Upper lobe of left lung (tissue), 6 donors: ENCODE data around the gene STXBP5L. TPM values are rescaled to one million over a fixed set of nuclear protein-coding genes. Genes with fewer than 3 reads are reported as not detected.
"Not testable (repeated sequence)": the region's sequence is repeated elsewhere in the genome, so short reads cannot be mapped to it uniquely, and the experiment has no call there.

ENCODE experiments used
- ATAC-seq, 2 donors: fragments of 200-7000 bp; cut with Tn5 transposase; one replicate each; pipeline ENCODE4 v1.9.1; 2022; ENCODE audit warnings: mild to moderate bottlenecking in 2 of 2, moderate library complexity in 2 of 2; ENCODE audit not compliant: low FRiP score in 2 of 2
- DNase-seq, 2 donors: peaks; one replicate each; pipeline ENCODE4 v3.0.0-alpha.2; 2019 to 2020
- H3K27ac ChIP-seq, 4 donors: fragments of 200-600 bp; sonication (generic); one replicate each; pipeline ENCODE4 v1.5.1; 2016 to 2019
- H3K27me3 ChIP-seq, 4 donors: fragments of 200-600 bp; sonication (generic); one replicate each; pipeline ENCODE4 v1.5.1; 2017 to 2019
- H3K36me3 ChIP-seq, 4 donors: fragments of 200-600 bp; sonication (generic); one replicate each; pipeline ENCODE4 v1.5.1; 2016 to 2019
- H3K4me1 ChIP-seq, 4 donors: fragments of 200-600 bp; sonication (generic); one replicate each; pipeline ENCODE4 v1.5.1; 2018 to 2019
- H3K4me3 ChIP-seq, 4 donors: fragments of 200-600 bp; sonication (generic); one replicate each; pipeline ENCODE4 v1.5.1; 2017 to 2019; ENCODE audit warnings: mild to moderate bottlenecking in 2 of 4, moderate library complexity in 1 of 4
- H3K9me3 ChIP-seq, 4 donors: fragments of 200-600 bp; sonication (generic); one replicate each; pipeline ENCODE4 v1.5.1; 2018 to 2019
- EP300 ChIP-seq, 4 donors: sonication (generic); formaldehyde crosslinking; IDR thresholded peaks; one replicate each; pipeline ENCODE4 v1.5.1; 2017; ENCODE audit warnings: antibody characterized with exemption in 4 of 4, control low read depth in 2 of 4
- POLR2A ChIP-seq, 4 donors: fragments of 450-650 bp; IDR thresholded peaks; one replicate each; pipeline ENCODE4 v1.5.1; 2016 to 2017; ENCODE audit warnings: antibody characterized with exemption in 4 of 4, mild to moderate bottlenecking in 2 of 4
- POLR2AphosphoS5 ChIP-seq, 2 donors: sonication (generic); formaldehyde crosslinking; IDR thresholded peaks; one replicate each; pipeline ENCODE4 v1.5.1; 2017; ENCODE audit warnings: antibody characterized with exemption in 2 of 2
- WGBS, 2 donors: methylation state at CpG; one replicate each; pipeline ENCODE4 v1.1.5; 2017 to 2018; 5-methylcytosine and 5-hydroxymethylcytosine counted together
- total RNA-seq, 6 donors: library from RNA; depleted of rRNA in 4 of 6; stranded (reverse); fragments of >200 nt in 4 of 6; gene quantifications; one replicate each; pipeline versions ENCODE4 v1.1.0 to v1.2.1, GENCODE V29; 2016 to 2021
- TF ChIP-seq, protein P1 (sequence below), 6 experiments: fragments of 450-650 bp in 4 of 6; fragments of 200-600 bp in 2 of 6; sonication (generic) in 2 of 6; IDR thresholded peaks; one replicate each; pipeline ENCODE4 v1.5.1; 2016 to 2019; ENCODE audit warnings: antibody characterized with exemption in 6 of 6
- donor health status: DM: no; HTN: no; CAD: no; lungs with moderate emphysema.
- donor health status: DM: no; HTN: yes; CAD: no; lungs with severe emphysema.

Gene STXBP5L
- total RNA-seq, 6 donors from 2014 or later: 0.07 TPM; not detected in 5

DNA sequence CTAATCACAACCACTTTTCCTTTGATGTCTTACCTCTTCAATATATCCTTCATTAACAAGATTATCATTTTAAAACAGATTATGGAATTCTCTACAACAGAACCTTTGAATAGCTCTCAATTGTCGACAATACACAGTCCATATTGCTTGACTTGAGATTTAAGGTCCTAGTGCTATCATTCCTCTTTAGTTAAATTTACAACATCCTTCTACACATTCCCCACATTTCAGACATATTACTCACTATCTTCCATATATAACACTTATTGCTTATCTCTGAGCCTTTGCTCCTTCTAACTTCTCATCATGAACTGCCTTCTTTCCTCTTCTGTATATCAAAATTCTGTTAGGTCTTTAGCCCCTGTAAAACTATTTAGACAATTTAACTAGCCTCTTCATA is 247.0 kb downstream of the STXBP5L start:
- no peak for ATAC-seq
- WGBS, 2 donors: 46 to 56% methylated on average over 1 of the region's 1 CpG

DNA sequence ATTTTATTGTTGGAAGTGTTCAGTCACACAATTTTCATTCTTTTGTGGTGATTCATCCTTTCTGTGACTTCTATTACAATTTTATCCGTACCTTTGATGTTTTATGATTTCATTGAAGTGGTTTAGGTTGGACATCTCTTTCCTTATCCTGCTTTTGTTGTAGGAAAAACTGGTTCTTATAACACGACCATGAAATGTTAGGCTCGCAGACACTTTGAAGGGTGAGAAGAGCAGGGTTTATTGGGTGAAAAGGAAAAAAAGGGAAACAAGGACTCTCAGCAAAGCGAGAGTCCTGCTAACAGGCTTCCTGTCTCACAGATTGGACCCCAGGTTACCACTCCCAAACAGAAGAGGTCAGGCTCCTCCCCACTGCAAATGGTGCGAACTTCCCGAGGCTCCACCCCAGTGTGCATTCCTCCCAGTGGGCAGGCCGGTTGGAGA is 257.4 kb downstream of the STXBP5L start:
- TF ChIP-seq, protein P1, sequence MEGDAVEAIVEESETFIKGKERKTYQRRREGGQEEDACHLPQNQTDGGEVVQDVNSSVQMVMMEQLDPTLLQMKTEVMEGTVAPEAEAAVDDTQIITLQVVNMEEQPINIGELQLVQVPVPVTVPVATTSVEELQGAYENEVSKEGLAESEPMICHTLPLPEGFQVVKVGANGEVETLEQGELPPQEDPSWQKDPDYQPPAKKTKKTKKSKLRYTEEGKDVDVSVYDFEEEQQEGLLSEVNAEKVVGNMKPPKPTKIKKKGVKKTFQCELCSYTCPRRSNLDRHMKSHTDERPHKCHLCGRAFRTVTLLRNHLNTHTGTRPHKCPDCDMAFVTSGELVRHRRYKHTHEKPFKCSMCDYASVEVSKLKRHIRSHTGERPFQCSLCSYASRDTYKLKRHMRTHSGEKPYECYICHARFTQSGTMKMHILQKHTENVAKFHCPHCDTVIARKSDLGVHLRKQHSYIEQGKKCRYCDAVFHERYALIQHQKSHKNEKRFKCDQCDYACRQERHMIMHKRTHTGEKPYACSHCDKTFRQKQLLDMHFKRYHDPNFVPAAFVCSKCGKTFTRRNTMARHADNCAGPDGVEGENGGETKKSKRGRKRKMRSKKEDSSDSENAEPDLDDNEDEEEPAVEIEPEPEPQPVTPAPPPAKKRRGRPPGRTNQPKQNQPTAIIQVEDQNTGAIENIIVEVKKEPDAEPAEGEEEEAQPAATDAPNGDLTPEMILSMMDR (IDR thresholded peaks at IDR 0.05): no peak
- TF ChIP-seq EP300 (IDR thresholded peaks at IDR 0.05) (no peak), POLR2AphosphoS5 (IDR thresholded peaks at IDR 0.05) (no peak), POLR2A (IDR thresholded peaks at IDR 0.05) (no peak)
- DNase-seq (no peak), ATAC-seq (no peak)
- Histone ChIP-seq H3K36me3 (no peaks in the 10 kb centered on the region), H3K4me3 (no peak overlapping the region), H3K9me3 (no peaks in the 10 kb centered on the region), H3K4me1 (no peaks in the 10 kb centered on the region), H3K27ac (no peak overlapping the region), H3K27me3 (no peaks in the 10 kb centered on the region)
- 60 to 71% methylated on average over 7 of the region's 7 CpGs for WGBS, 2 donors

More for the DNA sequence above, 247.0 kb downstream of the STXBP5L start:
- TF ChIP-seq POLR2AphosphoS5 (IDR thresholded peaks at IDR 0.05) (no peak), EP300 (IDR thresholded peaks at IDR 0.05) (no peak), POLR2A (IDR thresholded peaks at IDR 0.05) (no peak)
- TF ChIP-seq, protein P1 (IDR thresholded peaks at IDR 0.05): no peak
- Histone ChIP-seq H3K27ac (no peak overlapping the region), H3K4me3 (no peak overlapping the region), H3K27me3 (no peaks in the 10 kb centered on the region), H3K36me3 (no peaks in the 10 kb centered on the region), H3K9me3 (no peaks in the 10 kb centered on the region), H3K4me1 (no peaks in the 10 kb centered on the region)
- no peak for DNase-seq

DNA sequence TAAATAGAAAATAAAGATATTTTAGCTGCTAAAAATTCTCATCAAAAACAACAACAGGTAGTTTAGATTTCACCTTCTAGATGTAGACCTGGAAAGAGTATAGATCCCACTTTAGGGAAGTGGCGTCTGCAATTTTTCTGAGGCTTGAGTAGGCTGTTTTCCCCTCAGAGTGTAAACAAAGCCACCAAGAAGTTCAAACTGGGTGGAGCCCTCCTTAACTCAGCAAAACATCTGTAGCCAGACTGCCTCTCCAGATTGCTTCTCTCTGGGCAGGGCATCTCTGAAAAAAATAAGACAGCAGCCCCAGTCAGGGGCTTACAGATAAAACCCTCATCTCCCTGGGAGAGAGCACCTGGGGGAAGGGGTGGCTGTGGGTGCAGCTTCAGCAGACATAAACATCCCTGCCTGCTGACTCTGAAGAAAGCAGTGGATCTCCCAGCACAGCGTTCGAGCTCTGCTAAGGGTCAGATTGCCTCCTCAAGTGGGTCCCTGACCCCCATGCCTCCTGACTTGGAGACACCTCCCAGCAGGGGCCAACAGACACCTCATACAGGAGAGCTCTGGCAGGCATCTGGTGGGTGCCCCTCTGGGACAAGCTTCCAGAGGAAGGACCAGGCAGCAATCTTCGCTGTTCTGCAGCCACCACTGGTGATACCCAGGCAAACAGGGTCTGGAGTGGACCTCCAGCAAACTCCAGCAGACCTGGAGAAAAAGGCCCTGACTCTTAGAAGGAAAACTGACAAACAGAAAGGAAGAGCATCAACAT is 259.6 kb downstream of the STXBP5L start:
- Histone ChIP-seq H3K36me3 (no peaks in the 10 kb centered on the region), H3K9me3 (peaks cover 0 to 5% (median 0%) of the 10 kb centered on the region in 4 donors), H3K27ac (no peak overlapping the region), H3K27me3 (no peaks in the 10 kb centered on the region), H3K4me3 (no peak overlapping the region), H3K4me1 (no peaks in the 10 kb centered on the region)
- ATAC-seq (no peak), DNase-seq (no peak)
- TF ChIP-seq, protein P1 (IDR thresholded peaks at IDR 0.05): no peak
- TF ChIP-seq POLR2AphosphoS5 (IDR thresholded peaks at IDR 0.05) (no peak), EP300 (IDR thresholded peaks at IDR 0.05) (no peak), POLR2A (IDR thresholded peaks at IDR 0.05) (no peak)
- 68% methylated on average over 3 to 4 of the region's 4 CpGs for WGBS, 2 donors

DNA sequence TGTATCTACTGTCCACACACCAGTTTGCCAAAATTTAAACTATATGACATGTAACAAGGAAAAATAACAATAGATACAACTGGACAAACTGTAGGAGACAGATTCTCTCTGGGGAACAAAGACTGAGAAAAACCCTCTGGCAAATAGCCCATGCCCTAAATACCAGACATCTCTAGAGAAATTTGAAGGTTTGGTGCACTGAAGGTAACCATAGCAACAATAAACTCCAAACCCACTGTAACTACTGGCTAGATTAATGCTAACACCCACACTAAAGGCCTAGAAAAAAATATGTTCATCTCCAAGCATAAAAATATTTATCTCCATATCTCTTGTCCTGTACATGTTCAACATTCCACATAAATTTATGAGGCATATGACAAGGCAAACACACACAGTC is 267.1 kb downstream of the STXBP5L start:
- no peak overlapping the region for H3K27ac ChIP-seq
- TF ChIP-seq, protein P1 (IDR thresholded peaks at IDR 0.05): no peak
- TF ChIP-seq POLR2A (IDR thresholded peaks at IDR 0.05): no peak
- TF ChIP-seq POLR2AphosphoS5 (IDR thresholded peaks at IDR 0.05): no peak
- no peak for TF ChIP-seq EP300 (IDR thresholded peaks at IDR 0.05)
- no peak for DNase-seq

DNA sequence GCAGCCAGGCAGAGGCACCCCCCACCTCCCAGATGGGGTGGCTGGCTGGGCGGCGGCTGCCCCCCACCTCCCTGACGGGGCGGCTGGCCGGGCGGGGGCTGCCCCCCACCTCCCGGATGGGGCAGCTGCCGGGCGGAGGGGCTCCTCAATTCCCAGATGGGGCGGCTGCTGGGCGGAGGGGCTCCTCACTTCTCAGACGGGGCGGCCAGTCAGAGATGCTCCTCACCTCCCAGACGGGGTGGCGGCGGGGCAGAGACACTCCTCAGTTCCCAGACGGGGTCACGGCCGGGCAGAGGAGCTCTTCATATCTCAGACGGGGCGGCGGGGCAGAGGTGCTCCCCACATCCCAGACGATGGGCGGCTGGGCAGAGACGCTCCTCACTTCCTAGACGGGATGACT is 282.6 kb downstream of the STXBP5L start:
- H3K27me3 ChIP-seq, ATAC-seq, H3K4me3 ChIP-seq, H3K27ac ChIP-seq, H3K36me3 ChIP-seq, H3K4me1 ChIP-seq: not testable (repeated sequence)
- DNase-seq: peak in 1 of 2 donors; percentile 65
- 91 to 100% methylated on average over 4 to 19 of the region's 26 CpGs for WGBS, 2 donors
- peaks cover 0 to 18% (median 7%) of the 10 kb centered on the region in 4 donors for H3K9me3 ChIP-seq

More for the DNA sequence above, 267.1 kb downstream of the STXBP5L start:
- ATAC-seq: no peak
- Histone ChIP-seq H3K9me3 (peaks cover 0 to 5% (median 1%) of the 10 kb centered on the region in 4 donors), H3K27me3 (no peaks in the 10 kb centered on the region), H3K36me3 (no peaks in the 10 kb centered on the region), H3K4me3 (no peak overlapping the region), H3K4me1 (no peaks in the 10 kb centered on the region)
